Measurements from ENCODE around the gene CPEB3.
A peak's percentile ranks its signal among the peaks of the same experiment; 100 is the strongest.
"Not testable (repeated sequence)": the region's sequence is repeated elsewhere in the genome, so short reads cannot be mapped to it uniquely, and the experiment has no call there.

CPEB3 gene

GRCh38 chr10:92094960-92095359, 195.9 kb downstream of the CPEB3 start:
- no peak for DNase-seq

GRCh38 chr10:92091965-92092364, 198.9 kb downstream of the CPEB3 start:
- DNase-seq, result no peak

- DNase-seq, result peak; percentile 81
These were observed 203.0 kb downstream of the CPEB3 start for GRCh38 chr10:92087750-92088395.

GRCh38 chr10:92082583-92083280, 208.1 kb downstream of the CPEB3 start:
- peak; percentile 15 for DNase-seq

GRCh38 chr10:92081641-92082040, 209.2 kb downstream of the CPEB3 start:
- peak; percentile 73 for DNase-seq

- no peak for DNase-seq
These were observed 210.6 kb downstream of the CPEB3 start for GRCh38 chr10:92080244-92080643.

- no peak for DNase-seq
These were observed 211.9 kb downstream of the CPEB3 start for GRCh38 chr10:92079003-92079402.

GRCh38 chr10:92076722-92077121, 214.2 kb downstream of the CPEB3 start:
- DNase-seq, result no peak

- DNase-seq, result no peak
These were observed 215.0 kb downstream of the CPEB3 start for GRCh38 chr10:92075829-92076228.

- peak; percentile 9 for DNase-seq
These were observed 216.6 kb downstream of the CPEB3 start for GRCh38 chr10:92074126-92074887.

GRCh38 chr10:92068900-92069299, 222.0 kb downstream of the CPEB3 start:
- peak; percentile 26 for DNase-seq

GRCh38 chr10:92066386-92066785, 224.5 kb downstream of the CPEB3 start:
- no peak for DNase-seq

- peak; percentile 14 for DNase-seq
These were observed 226.4 kb downstream of the CPEB3 start for GRCh38 chr10:92064506-92064905.

GRCh38 chr10:92062273-92062672, 228.6 kb downstream of the CPEB3 start:
- no peak for DNase-seq

GRCh38 chr10:92054807-92055206, 236.1 kb downstream of the CPEB3 start:
- DNase-seq, result no peak

GRCh38 chr10:92052741-92053140, 238.1 kb downstream of the CPEB3 start:
- no peak for DNase-seq

- no peak for DNase-seq
These were observed 238.8 kb downstream of the CPEB3 start for GRCh38 chr10:92052088-92052487.

- no peak for DNase-seq
These were observed 243.7 kb downstream of the CPEB3 start for GRCh38 chr10:92047215-92047614.

- no peak for DNase-seq
These were observed 245.2 kb downstream of the CPEB3 start for GRCh38 chr10:92045641-92046106.

- DNase-seq, result no peak
These were observed 248.3 kb downstream of the CPEB3 start for GRCh38 chr10:92042541-92042940.

GRCh38 chr10:92038949-92039348, 251.9 kb downstream of the CPEB3 start:
- no peak for DNase-seq

- not testable (repeated sequence) for DNase-seq
These were observed 257.8 kb downstream of the CPEB3 start for GRCh38 chr10:92033070-92033469.

GRCh38 chr10:92031580-92031979, 259.3 kb downstream of the CPEB3 start:
- no peak for DNase-seq

Data from fibroblast of skin of scalp (primary cell).